ENCODE results near the gene BCLAF3. TPM values are rescaled to one million over a fixed set of nuclear protein-coding genes. Genes with fewer than 3 reads are reported as not detected.

BCLAF3 gene
- total RNA-seq, 2 donors from 2014 or later: 7.6 to 9.4 TPM

- no peak overlapping the region for H3K27ac Mint-ChIP-seq
- no peaks in the 10 kb centered on the region for H3K9me3 Mint-ChIP-seq
- H3K27me3 Mint-ChIP-seq: peaks cover 0 to 4% of the 10 kb centered on the region in 2 donors
- H3K4me3 Mint-ChIP-seq: no peak overlapping the region
- ATAC-seq (no peak), DNase-seq (ENCODE audit: low spot score) (no peak)
- H3K4me1 Mint-ChIP-seq (ENCODE audit: low read depth in 2 of 2): peaks cover 0 to 6% of the 10 kb centered on the region in 2 donors
- no peaks in the 10 kb centered on the region for H3K36me3 Mint-ChIP-seq
Observed at GRCh38 chrX:19956923-19957322, 33.9 kb downstream of the BCLAF3 start.

- H3K36me3 Mint-ChIP-seq: no peaks in the 10 kb centered on the region
- DNase-seq (ENCODE audit: low spot score): no peak
- H3K27me3 Mint-ChIP-seq: peaks cover 0 to 4% of the 10 kb centered on the region in 2 donors
- H3K4me3 Mint-ChIP-seq: no peak overlapping the region
- H3K9me3 Mint-ChIP-seq: no peaks in the 10 kb centered on the region
- H3K27ac Mint-ChIP-seq: no peak overlapping the region
- ATAC-seq: no peak
- peaks cover 0 to 6% of the 10 kb centered on the region in 2 donors for H3K4me1 Mint-ChIP-seq (ENCODE audit: low read depth in 2 of 2)
Observed at GRCh38 chrX:19956306-19956705, 34.6 kb downstream of the BCLAF3 start.

- Mint-ChIP-seq H3K36me3 (no peaks in the 10 kb centered on the region), H3K9me3 (no peaks in the 10 kb centered on the region), H3K27me3 (peaks cover 0 to 2% of the 10 kb centered on the region in 2 donors), H3K4me3 (no peak overlapping the region), H3K27ac (no peak overlapping the region), H3K4me1 (ENCODE audit: low read depth in 2 of 2) (peaks cover 0 to 2% of the 10 kb centered on the region in 2 donors)
- ATAC-seq: no peak
- no peak for DNase-seq (ENCODE audit: low spot score)
Observed at GRCh38 chrX:19955306-19955705, 35.6 kb downstream of the BCLAF3 start.

GRCh38 chrX:19954335-19955096 lies 36.3 kb downstream of the BCLAF3 start:
- Mint-ChIP-seq H3K4me3 (no peak overlapping the region), H3K4me1 (ENCODE audit: low read depth in 2 of 2) (peaks cover 0 to 2% of the 10 kb centered on the region in 2 donors), H3K36me3 (no peaks in the 10 kb centered on the region), H3K9me3 (no peaks in the 10 kb centered on the region), H3K27ac (no peak overlapping the region), H3K27me3 (peaks cover 0 to 2% of the 10 kb centered on the region in 2 donors)
- ATAC-seq: no peak
- DNase-seq (ENCODE audit: low spot score): no peak

- Mint-ChIP-seq H3K27me3 (peaks cover 0 to under 1% of the 10 kb centered on the region in 2 donors), H3K27ac (no peak overlapping the region), H3K4me3 (no peak overlapping the region), H3K9me3 (no peaks in the 10 kb centered on the region), H3K36me3 (peaks cover 1% of the 10 kb centered on the region), H3K4me1 (ENCODE audit: low read depth in 2 of 2) (peaks cover 0 to 2% of the 10 kb centered on the region in 2 donors)
- no peak for ATAC-seq
- DNase-seq (ENCODE audit: low spot score): no peak
Observed at GRCh38 chrX:19953145-19953544, 37.7 kb downstream of the BCLAF3 start.

GRCh38 chrX:19949340-19949739 lies 41.5 kb downstream of the BCLAF3 start:
- no peak overlapping the region for H3K27ac Mint-ChIP-seq
- peaks cover 0 to 2% of the 10 kb centered on the region in 2 donors for H3K27me3 Mint-ChIP-seq
- ATAC-seq (no peak), DNase-seq (ENCODE audit: low spot score) (no peak)
- H3K36me3 Mint-ChIP-seq: peaks cover 10% of the 10 kb centered on the region
- H3K9me3 Mint-ChIP-seq: no peaks in the 10 kb centered on the region
- no peaks in the 10 kb centered on the region for H3K4me1 Mint-ChIP-seq (ENCODE audit: low read depth in 2 of 2)
- H3K4me3 Mint-ChIP-seq: no peak overlapping the region

- H3K4me1 Mint-ChIP-seq (ENCODE audit: low read depth in 2 of 2): no peaks in the 10 kb centered on the region
- H3K9me3 Mint-ChIP-seq: no peaks in the 10 kb centered on the region
- H3K27ac Mint-ChIP-seq: no peak overlapping the region
- ATAC-seq: no peak
- H3K4me3 Mint-ChIP-seq: no peak overlapping the region
- no peak for DNase-seq (ENCODE audit: low spot score)
- H3K27me3 Mint-ChIP-seq: peaks cover 0 to 2% of the 10 kb centered on the region in 2 donors
- peaks cover 10% of the 10 kb centered on the region for H3K36me3 Mint-ChIP-seq
Observed at GRCh38 chrX:19947612-19948011, 43.2 kb downstream of the BCLAF3 start.

Other genes with a start within 250 kb of the BCLAF3 start
- gene SH3KBP1, start 103.5 kb downstream of the BCLAF3 start, total RNA-seq: 10 to 100 TPM; 68.5 to 83.4 TPM
- gene MAP7D2, start 125.8 kb upstream of the BCLAF3 start, total RNA-seq: under 1 TPM; 0.17 TPM
- gene EIF1AX, start 150.8 kb upstream of the BCLAF3 start, total RNA-seq: 100 to 1,000 TPM in 1 of 2 donors, 10 to 100 TPM in 1; 93.4 to 112 TPM

Data from natural killer cell treated with Interleukin-12 subunit alpha and Interleukin-12 subunit beta and Interleukin-15 and Interleukin-18, amount 100 ng/mL, for 72 hours (primary cell).